D721Med (cell line): Measurements from ENCODE around the gene RAET1E.

Experiments used
- DNase-seq: peaks from one replicate; pipeline ENCODE4 v3.0.0; 2011; ENCODE audit warnings: low spot score; ENCODE audit not compliant: insufficient read length
- FAIRE-seq: peaks from 2 replicates; lab custom pipeline; 2011; peaks lifted over from hg19 to GRCh38; lab: Jason Lieb, UNC
- TF ChIP-seq, protein P1 (sequence below): IDR thresholded peaks from 2 replicates; pipeline ENCODE4 v1.5.1; 2012; ENCODE audit warnings: mild to moderate bottlenecking, control low read depth; ENCODE audit not compliant: insufficient read depth; ENCODE audit errors: missing control alignments

The RAET1E gene

DNA sequence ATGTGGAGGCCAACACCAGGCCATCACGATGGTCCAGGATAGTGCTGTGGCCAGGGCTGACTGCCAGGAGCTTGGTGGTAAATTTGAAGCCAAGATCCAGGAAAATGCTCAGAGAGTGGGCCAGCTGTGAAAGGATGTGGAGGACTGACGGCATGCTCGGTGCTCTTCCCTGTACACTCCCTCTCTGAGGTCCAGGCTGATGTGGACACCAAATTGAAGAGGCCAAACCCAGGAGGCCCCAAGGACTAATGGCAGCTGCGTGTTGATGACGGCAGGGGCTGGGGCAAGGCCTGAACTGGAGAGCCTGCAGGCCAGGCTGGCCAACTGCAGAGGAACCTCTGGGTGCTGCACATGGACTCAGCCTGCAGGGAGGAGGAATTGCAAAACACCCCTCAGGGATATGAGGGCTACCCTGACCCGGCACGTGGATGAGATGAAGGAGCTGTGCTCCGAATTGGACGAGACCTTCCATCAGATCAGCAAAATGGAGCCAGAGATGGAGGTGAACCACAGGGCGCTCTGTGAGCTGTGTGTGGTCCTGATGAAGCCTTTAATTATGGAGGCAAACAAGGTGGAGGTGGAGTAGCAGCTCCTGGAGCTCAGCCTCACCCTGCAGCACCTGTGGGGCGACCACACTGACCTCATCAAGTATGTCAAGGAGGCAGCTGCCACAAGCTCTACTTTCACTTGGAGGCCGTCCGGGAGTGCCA lies 6.9 kb upstream of the RAET1E start:
- TF ChIP-seq, protein P1, sequence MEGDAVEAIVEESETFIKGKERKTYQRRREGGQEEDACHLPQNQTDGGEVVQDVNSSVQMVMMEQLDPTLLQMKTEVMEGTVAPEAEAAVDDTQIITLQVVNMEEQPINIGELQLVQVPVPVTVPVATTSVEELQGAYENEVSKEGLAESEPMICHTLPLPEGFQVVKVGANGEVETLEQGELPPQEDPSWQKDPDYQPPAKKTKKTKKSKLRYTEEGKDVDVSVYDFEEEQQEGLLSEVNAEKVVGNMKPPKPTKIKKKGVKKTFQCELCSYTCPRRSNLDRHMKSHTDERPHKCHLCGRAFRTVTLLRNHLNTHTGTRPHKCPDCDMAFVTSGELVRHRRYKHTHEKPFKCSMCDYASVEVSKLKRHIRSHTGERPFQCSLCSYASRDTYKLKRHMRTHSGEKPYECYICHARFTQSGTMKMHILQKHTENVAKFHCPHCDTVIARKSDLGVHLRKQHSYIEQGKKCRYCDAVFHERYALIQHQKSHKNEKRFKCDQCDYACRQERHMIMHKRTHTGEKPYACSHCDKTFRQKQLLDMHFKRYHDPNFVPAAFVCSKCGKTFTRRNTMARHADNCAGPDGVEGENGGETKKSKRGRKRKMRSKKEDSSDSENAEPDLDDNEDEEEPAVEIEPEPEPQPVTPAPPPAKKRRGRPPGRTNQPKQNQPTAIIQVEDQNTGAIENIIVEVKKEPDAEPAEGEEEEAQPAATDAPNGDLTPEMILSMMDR, result no peak
- DNase-seq (no peak), FAIRE-seq (no peak)

DNA sequence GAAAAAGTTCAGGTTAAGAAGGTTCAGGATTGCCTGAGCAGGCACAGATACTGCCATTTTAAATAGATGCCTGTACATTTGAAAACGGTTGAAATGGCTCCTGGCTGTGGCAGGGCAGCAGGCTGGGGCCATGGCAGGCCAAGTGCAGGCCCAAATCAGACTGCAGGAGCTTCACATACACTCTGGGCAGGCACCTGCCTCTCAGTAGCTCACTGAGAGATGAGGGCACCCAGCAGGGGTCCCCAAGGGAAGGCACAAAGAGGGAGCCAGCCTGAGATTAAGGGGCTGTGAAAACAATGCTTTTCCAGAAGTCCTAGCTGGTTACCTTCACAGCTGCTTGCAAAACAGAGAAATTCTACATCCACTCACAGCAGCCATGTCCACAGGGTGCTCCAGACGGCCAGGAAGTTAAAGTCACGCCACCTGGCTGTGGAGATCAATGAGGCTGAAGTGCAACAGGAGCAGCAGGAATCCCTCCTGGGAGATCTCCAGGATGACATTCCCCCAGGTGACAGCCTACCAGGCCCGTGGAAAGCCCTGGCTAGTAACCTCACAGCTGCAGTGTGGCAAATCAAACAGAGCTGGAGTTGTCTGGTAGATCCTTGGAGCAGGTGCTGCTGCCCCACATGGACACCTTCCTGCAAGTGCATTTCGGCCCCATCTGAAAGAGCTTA lies 6.2 kb upstream of the RAET1E start:
- TF ChIP-seq, protein P1, result no peak
- no peak for FAIRE-seq
- no peak for DNase-seq

- FAIRE-seq (no peak), DNase-seq (no peak)
- TF ChIP-seq, protein P1, result no peak
These were observed 3.7 kb upstream of the RAET1E start for GRCh38 chr6:149901444-149902140.

DNA sequence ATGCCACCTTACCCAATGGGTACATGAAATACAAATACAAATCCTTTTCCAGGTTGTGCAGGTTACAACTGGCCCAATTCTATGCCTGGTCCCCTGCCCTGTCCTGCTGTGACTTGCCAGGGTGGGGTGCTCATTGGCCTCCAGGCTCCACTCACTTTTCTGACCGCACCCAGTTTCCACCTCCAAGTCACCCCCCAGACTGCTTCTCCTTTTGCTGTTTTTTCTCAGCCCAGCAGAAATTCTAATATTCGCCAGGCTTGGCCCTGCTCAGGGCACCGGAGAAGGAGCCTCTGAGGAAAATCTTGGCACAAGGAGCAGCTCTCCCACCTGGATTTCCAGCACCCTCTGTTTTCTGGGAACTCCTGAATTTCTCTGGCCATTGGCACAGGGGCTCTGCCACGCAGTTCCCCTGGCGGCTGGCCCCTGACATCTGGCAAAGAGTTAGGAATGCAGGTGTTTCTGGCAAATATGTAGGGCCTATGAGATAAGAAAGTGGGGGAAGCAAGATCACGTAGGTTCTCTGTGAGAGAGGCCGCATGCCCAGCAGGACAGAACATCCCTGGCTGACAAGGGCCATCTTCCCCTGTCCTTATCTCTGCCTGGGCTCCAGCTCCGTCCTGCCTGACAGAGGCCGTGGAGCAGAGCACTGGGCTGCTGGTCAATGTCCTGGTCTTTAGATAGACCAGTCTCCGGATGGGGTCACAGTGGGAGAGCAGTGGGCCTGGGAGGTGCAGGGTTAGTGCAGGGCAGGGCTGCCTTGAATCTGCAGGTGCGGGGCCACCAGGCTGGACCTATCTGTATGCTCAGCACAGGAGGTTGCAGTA lies 2.9 kb upstream of the RAET1E start:
- no peak for FAIRE-seq
- TF ChIP-seq, protein P1, result no peak
- DNase-seq, result no peak

- TF ChIP-seq, protein P1, result no peak
- DNase-seq (no peak), FAIRE-seq (no peak)
These were observed 2.2 kb upstream of the RAET1E start for GRCh38 chr6:149899926-149900619.

GRCh38 chr6:149899486-149899885 lies 1.6 kb upstream of the RAET1E start:
- TF ChIP-seq, protein P1, result no peak
- FAIRE-seq, result no peak
- no peak for DNase-seq
